ENCODE results near the gene FXYD5. TPM values are rescaled to one million over a fixed set of nuclear protein-coding genes. Genes with fewer than 3 reads are reported as not detected.

Gene FXYD5
- total and polyA plus RNA-seq, 9 of the 15 experiments (the other 6 are each of a cell fraction or from before 2014, with no cell fraction given): 104 to 537 (median 174) TPM

GRCh38 chr19:35170359-35171061, 16.0 kb downstream of the FXYD5 start:
- H3K79me2 ChIP-seq (ENCODE audit: control insufficient read depth, insufficient read depth, low read length): peaks cover 8% of the 10 kb centered on the region; the same call in 2 of the 3 replicates
- intact Hi-C loops (cut with micrococcal nuclease) (no loop called here), in situ Hi-C loops (cut with MboI) (no loop called here)
- no peaks in the 10 kb centered on the region; a peak in 1 of 5 replicates for H3K27me3 ChIP-seq (ENCODE audit: control insufficient read depth in 2 of 2, insufficient read depth in 2 of 2, low read length in 2 of 2)
- no peak overlapping the region for H2AFZ ChIP-seq (ENCODE audit: low read depth, low read length)
- CTCF ChIA-PET (ENCODE audit: low intra/inter-chr PET ratio): no interaction called here
- DNase-seq (ENCODE audit: extremely low read depth in 1 of 4, low spot score in 3 of 4): no peak
- 95% methylated on average over 7 of the region's 7 CpGs for WGBS (ENCODE audit: insufficient coverage, low coverage, missing lambda C conversion rate)
- no peak for ATAC-seq
- H3K9me3 ChIP-seq (replicated peaks; ENCODE audit: control insufficient read depth, insufficient read depth, low read depth, low read length): peaks cover 12% of the 10 kb centered on the region; the same call in 1 of the 2 replicates
- no peak overlapping the region for H3K4me2 ChIP-seq (ENCODE audit: insufficient read depth, low read length)
- peak overlapping the region in 1 of 2 experiments; percentile 6; a peak in 1 of 4 replicates for H3K9ac ChIP-seq (ENCODE audit: insufficient read depth in 1 of 2, low read depth in 2 of 2, low read length in 2 of 2)
- no peak overlapping the region for H3K27ac ChIP-seq (ENCODE audit: extremely low read depth, low read depth, low read length)
- H3K4me3 ChIP-seq: no peak overlapping the region
- no TSS peak for BruUV-seq (replicated peaks)
- peak; percentile 15 for TF ChIP-seq E2F8 (IDR thresholded peaks at IDR 0.05; ENCODE audit: low read depth, partially characterized antibody)
- TF ChIP-seq CEBPG (CRISPR knock-in tag; IDR thresholded peaks at IDR 0.05): no peak
- no peak for TF ChIP-seq CEBPG (tag; conservative IDR thresholded peaks at IDR 0.05 in 1 of 2, IDR thresholded peaks at IDR 0.05 in 1 of 2)
- TF ChIP-seq MYNN (IDR thresholded peaks at IDR 0.05): peak; percentile 13; the same call in 1 of the 2 replicates
- TF ChIP-seq MYNN (CRISPR knock-in tag; IDR thresholded peaks at IDR 0.05): no peak
- no peak for TF ChIP-seq CCNT2 (IDR thresholded peaks at IDR 0.05; ENCODE audit: borderline replicate concordance, extremely low read depth, insufficient read length, low read depth, low read length)
- TF ChIP-seq ZZZ3 (IDR thresholded peaks at IDR 0.05): no peak
- TF ChIP-seq POLR2H (tag; IDR thresholded peaks at IDR 0.05; ENCODE audit: low read depth): 0 out of 2 replicates have a peak, but pooled peaks have one; percentile 55
- no peak for TF ChIP-seq SMAD1 (IDR thresholded peaks at IDR 0.05; ENCODE audit: low read depth, low read length, partially characterized antibody)
- TF ChIP-seq POLR2A (conservative IDR thresholded peaks at IDR 0.05): peak; percentile 70
- peak; percentile 59; the same call in 1 of the 2 replicates for TF ChIP-seq POLR2AphosphoS2 (IDR thresholded peaks at IDR 0.05; ENCODE audit: low read length)
- TF ChIP-seq ZNF695 (CRISPR knock-in tag; IDR thresholded peaks at IDR 0.05): no peak
- TF ChIP-seq SUPT5H (IDR thresholded peaks at IDR 0.05): peak; percentile 65
- H3K36me3 ChIP-seq (ENCODE audit: control insufficient read depth, insufficient read depth, low read length): peaks cover 66% of the 10 kb centered on the region
- FAIRE-seq: no peak
- peaks cover 38 to 39% of the 10 kb centered on the region in 2 experiments for H3K4me1 ChIP-seq (replicated peaks in 1 of 2; ENCODE audit: control insufficient read depth in 2 of 2, insufficient read depth in 2 of 2, low read length in 2 of 2)
- POLR2A ChIA-PET: interaction anchor here (0.6 to 1.4 kb wide), 5 partner anchors 8 to 459 kb away, joined by 3 to 4 read pairs (median 3); no protein-coding TSS in a partner anchor
- no peaks in the 10 kb centered on the region for H4K20me1 ChIP-seq (replicated peaks; ENCODE audit: control insufficient read depth, insufficient read depth, low read length)
- H3K9me1 ChIP-seq (ENCODE audit: control insufficient read depth, insufficient read depth, low read length): no peaks in the 10 kb centered on the region
